Retinal pigment epithelial cell (primary cell): ENCODE results near the gene RNF207.
"Not testable (repeated sequence)": the region's sequence is repeated elsewhere in the genome, so short reads cannot be mapped to it uniquely, and the experiment has no call there.

Experiments used
- DNase-seq: peaks from one replicate; pipeline ENCODE4 v3.0.0-alpha.2; 2010; ENCODE audit warnings: low read depth
- H3K4me3 ChIP-seq: 2 replicates; pipeline ENCODE4 v1.5.1; 2011; ENCODE audit warnings: mild to moderate bottlenecking, low read length, control low read depth, moderate library complexity
- CTCF ChIP-seq: conservative IDR thresholded peaks from 2 replicates; pipeline ENCODE4 v1.5.1; 2011; ENCODE audit warnings: low read depth, low read length, control low read depth, inconsistent platforms

Gene RNF207

GRCh38 chr1:6209661-6210580 is 4.0 kb downstream of the RNF207 start:
- DNase-seq: no peak
- peak; percentile 33 for TF ChIP-seq CTCF
- no peak overlapping the region for H3K4me3 ChIP-seq

GRCh38 chr1:6210591-6211355 is 4.9 kb downstream of the RNF207 start:
- TF ChIP-seq CTCF: no peak
- H3K4me3 ChIP-seq: no peak overlapping the region
- DNase-seq: no peak

GRCh38 chr1:6211731-6212130 is 5.8 kb downstream of the RNF207 start:
- H3K4me3 ChIP-seq: no peak overlapping the region
- no peak for DNase-seq
- no peak for TF ChIP-seq CTCF

- DNase-seq: no peak
- no peak overlapping the region for H3K4me3 ChIP-seq
- no peak for TF ChIP-seq CTCF
These were observed 6.5 kb downstream of the RNF207 start for GRCh38 chr1:6212193-6212959.

- no peak for TF ChIP-seq CTCF
- no peak for DNase-seq
- H3K4me3 ChIP-seq: no peak overlapping the region
These were observed 12.7 kb downstream of the RNF207 start for GRCh38 chr1:6218375-6219164.

GRCh38 chr1:6219641-6220040 is 13.7 kb downstream of the RNF207 start:
- not testable (repeated sequence) for DNase-seq, H3K4me3 ChIP-seq
